ENCODE data around the gene CEP57. TPM values are rescaled to one million over a fixed set of nuclear protein-coding genes. Genes with fewer than 3 reads are reported as not detected.
"Not testable (repeated sequence)": the region's sequence is repeated elsewhere in the genome, so short reads cannot be mapped to it uniquely, and the experiment has no call there.

Gene CEP57
- total and polyA plus RNA-seq, 8 donors = 11.9 to 38.3 (median 26.9) TPM

- peak in 3 of 4 donors; percentile 80 to 81 (median 80) for ATAC-seq
- no peak for TF ChIP-seq CTCF (IDR thresholded peaks at IDR 0.05)
- Histone ChIP-seq H3K27me3 (no peaks in the 10 kb centered on the region), H3K9me3 (no peaks in the 10 kb centered on the region), H3K27ac (no peak overlapping the region), H3K36me3 (no peaks in the 10 kb centered on the region), H3K4me3 (no peak overlapping the region), H3K4me1 (no peaks in the 10 kb centered on the region)
- FAIRE-seq = peak; percentile 73
- peak in 2 of 6 donors; percentile 18 to 37 for DNase-seq
- intact Hi-C loops (cut with DNase I) = no loop called here
- WGBS, 2 donors = 73 to 83% methylated on average over 6 of the region's 6 CpGs
Measured at GRCh38 chr11:95849087-95849825, 59.0 kb downstream of the CEP57 start.

GRCh38 chr11:95850137-95850536, 59.8 kb downstream of the CEP57 start:
- H3K9me3 ChIP-seq = no peaks in the 10 kb centered on the region
- DNase-seq (no peak), FAIRE-seq (no peak), ATAC-seq (no peak)
- no peak overlapping the region for H3K27ac ChIP-seq
- TF ChIP-seq CTCF (IDR thresholded peaks at IDR 0.05) = no peak
- H3K4me1 ChIP-seq = no peaks in the 10 kb centered on the region
- H3K27me3 ChIP-seq = no peaks in the 10 kb centered on the region
- H3K36me3 ChIP-seq = no peaks in the 10 kb centered on the region
- intact Hi-C loops (cut with DNase I) = no loop called here
- H3K4me3 ChIP-seq = no peak overlapping the region

- Histone ChIP-seq H3K27me3 (no peaks in the 10 kb centered on the region), H3K27ac (no peak overlapping the region), H3K9me3 (no peaks in the 10 kb centered on the region), H3K4me1 (no peaks in the 10 kb centered on the region), H3K4me3 (no peak overlapping the region), H3K36me3 (peaks cover 0 to 9% (median 0%) of the 10 kb centered on the region in 3 donors)
- ATAC-seq = no peak
- DNase-seq = no peak
- TF ChIP-seq CTCF (IDR thresholded peaks at IDR 0.05) = no peak
- intact Hi-C loops (cut with DNase I) = no loop called here
- FAIRE-seq = no peak
Measured at GRCh38 chr11:95853138-95853537, 62.8 kb downstream of the CEP57 start.

GRCh38 chr11:95853862-95854261, 63.6 kb downstream of the CEP57 start:
- DNase-seq (no peak), FAIRE-seq (no peak), ATAC-seq (no peak)
- H3K4me1 ChIP-seq = no peaks in the 10 kb centered on the region
- 89 to 90% methylated on average over 2 of the region's 2 CpGs for WGBS, 2 donors
- H3K4me3 ChIP-seq = no peak overlapping the region
- peaks cover 0 to 9% (median 0%) of the 10 kb centered on the region in 3 donors for H3K36me3 ChIP-seq
- no peaks in the 10 kb centered on the region for H3K27me3 ChIP-seq
- intact Hi-C loops (cut with DNase I) = no loop called here
- H3K27ac ChIP-seq = no peak overlapping the region
- H3K9me3 ChIP-seq = no peaks in the 10 kb centered on the region
- no peak for TF ChIP-seq CTCF (IDR thresholded peaks at IDR 0.05)

GRCh38 chr11:95854362-95854761, 64.1 kb downstream of the CEP57 start:
- DNase-seq; H3K4me1 ChIP-seq; FAIRE-seq; H3K27ac ChIP-seq; H3K4me3 ChIP-seq; ATAC-seq; H3K36me3 ChIP-seq; H3K9me3 ChIP-seq; H3K27me3 ChIP-seq; intact Hi-C loops (cut with DNase I): not testable (repeated sequence)
- WGBS, 2 donors = 69 to 76% methylated on average over 5 of the region's 5 CpGs

- H3K4me3 ChIP-seq; H3K27me3 ChIP-seq; H3K27ac ChIP-seq; DNase-seq; H3K36me3 ChIP-seq; H3K4me1 ChIP-seq; FAIRE-seq; H3K9me3 ChIP-seq; ATAC-seq; intact Hi-C loops (cut with DNase I): not testable (repeated sequence)
- 92 to 93% methylated on average over 4 of the region's 4 CpGs for WGBS, 2 donors
Measured at GRCh38 chr11:95860024-95860423, 69.7 kb downstream of the CEP57 start.

Measured in pancreas (tissue), 10 donors.